Nucleus accumbens (tissue), 56 donors: ENCODE measurements around the gene PIGX.

Experiments used
- DNase-seq, 56 donors: peaks; one replicate each; lab custom pipeline; 2025; lab: John Stamatoyannopoulos, UW

PIGX gene

GRCh38 chr3:196753201-196753600 lies 41.0 kb downstream of the PIGX start:
- DNase-seq: no peak

DNA sequence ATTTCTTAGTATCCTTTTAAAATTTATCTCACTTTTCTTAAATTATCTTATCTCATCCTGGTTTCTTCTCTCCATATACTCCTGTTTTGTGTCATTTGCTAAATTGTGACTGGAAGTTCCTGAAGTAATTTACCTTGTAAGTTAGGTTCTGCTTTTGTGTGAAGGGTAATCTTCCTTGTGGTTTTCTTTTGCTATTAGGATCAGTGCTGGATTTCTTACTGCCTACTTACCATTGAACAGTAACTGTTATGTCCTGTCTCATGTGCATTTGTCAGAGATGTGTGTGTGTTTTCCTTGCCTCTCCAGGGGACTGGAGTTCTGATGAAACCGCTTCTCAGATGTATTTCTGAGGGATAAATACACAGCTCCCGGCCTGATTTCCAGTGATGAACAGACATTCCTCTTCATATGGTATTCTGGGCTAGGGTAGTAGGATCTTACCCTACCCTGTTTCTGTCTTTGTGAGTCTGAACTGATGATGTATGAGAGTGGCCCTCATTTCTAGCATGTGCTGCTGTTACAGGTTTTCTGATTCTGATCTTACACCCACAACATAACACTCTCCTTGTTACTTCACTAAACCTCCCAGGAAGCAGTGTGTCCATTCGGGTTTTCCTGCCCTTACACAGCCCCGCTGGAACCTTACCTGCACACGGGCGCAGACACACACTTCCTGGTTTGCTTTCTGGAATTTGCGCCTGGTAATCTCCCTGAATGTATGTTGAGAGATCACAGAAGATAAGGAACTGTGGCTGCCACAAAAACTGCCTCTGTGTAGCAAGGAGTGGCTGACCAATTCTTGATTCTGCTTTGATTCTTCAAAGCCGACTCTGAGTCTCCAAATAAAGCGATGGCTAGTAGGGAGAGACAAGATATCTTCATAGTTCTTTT lies 42.2 kb downstream of the PIGX start:
- no peak for DNase-seq

GRCh38 chr3:196756732-196757131 lies 44.6 kb downstream of the PIGX start:
- no peak for DNase-seq

- peak in 1 of 56 donors; percentile 20 for DNase-seq
Measured at GRCh38 chr3:196757876-196758739, 45.9 kb downstream of the PIGX start.

- peak in 12 of 56 donors; percentile 9 to 42 (median 20) for DNase-seq
Measured at GRCh38 chr3:196763179-196763578, 51.0 kb downstream of the PIGX start.

DNA sequence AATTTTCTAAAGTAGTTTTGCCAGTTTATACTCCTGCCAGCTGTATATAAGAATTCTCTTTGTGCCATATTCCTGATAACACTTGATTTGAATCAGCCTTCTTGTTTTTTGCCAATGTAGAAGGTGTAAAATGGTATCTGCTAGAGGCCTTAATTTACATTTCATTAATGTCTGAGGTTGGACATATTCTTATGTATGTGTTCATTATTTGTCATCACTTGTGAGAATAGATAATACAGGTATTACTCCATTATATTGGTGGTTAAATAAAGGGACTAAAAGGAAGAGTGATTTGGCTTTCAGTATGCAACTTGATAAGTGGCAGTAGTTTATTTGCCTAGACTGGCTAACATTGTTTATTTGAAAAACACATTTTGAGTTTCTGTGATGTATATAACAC lies 53.3 kb downstream of the PIGX start:
- no peak for DNase-seq

DNA sequence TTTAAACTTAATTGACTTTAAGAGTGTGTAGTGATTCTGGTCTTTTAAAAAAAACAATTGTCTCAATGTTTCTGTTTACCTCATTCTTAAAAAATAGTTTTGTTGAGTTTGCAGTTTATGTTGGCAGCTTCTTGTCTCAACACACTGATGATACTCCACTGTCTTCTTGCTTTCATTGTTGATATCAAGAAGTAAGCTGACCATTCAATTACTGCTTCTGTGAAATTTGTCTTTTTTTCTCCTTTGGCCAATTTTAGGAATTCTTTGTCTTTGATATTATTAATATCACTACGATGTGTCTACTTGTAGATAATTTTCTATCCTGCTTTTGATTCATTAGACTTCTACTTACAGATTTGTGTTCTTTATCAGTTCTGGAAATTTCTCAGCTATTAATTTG lies 58.9 kb downstream of the PIGX start:
- no peak for DNase-seq

DNA sequence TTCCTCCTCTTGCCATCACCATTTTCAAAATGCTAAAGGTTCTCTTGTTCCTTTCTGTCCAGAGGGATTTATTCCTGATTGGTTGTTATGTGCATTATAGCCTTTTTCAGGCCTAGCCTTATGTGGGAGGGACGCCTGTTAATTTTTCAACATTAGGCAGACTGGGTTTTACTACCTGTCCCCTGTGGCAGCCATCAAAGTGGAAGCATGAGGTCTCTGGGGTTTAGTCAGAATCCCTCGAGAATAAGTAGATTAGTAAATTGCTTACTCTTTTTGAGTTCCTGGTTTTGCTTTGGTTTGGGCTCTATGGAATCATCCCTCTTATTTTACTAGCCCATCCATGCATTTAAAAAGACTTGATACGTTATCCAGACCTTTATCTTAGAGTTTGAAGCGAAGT lies 59.9 kb downstream of the PIGX start:
- no peak for DNase-seq

- DNase-seq: peak in 10 of 56 donors; percentile 8 to 44 (median 13)
Measured at GRCh38 chr3:196772897-196773296, 60.7 kb downstream of the PIGX start.

DNA sequence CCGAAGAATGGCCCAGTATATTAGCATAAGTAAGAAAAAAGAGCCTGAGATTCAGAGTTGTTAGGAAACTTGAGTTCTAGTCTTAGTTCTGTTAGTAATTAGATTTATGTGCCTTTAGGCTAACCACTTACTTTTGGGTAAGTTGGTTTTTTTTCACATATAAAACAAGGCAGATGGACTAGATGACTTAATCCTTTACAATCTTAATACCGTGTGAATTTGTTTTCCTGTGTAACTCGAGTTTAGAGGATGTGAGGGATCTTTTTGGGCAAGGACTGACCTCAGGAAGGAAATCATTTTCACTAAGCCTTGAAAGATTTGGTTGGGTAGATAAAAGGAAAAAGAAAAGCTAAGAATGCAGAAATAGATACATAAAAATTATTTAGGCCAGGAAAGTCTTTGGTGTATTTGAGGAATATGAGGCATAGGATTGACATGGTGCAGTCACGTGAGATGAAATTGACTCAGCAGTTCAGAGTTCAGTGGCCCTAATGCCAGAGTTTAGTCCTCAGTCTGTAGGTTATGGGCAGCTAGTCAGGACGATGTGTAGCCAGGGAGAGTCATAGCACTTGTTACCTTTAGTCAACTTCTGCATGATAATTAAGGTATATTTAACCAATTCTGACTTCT lies 62.1 kb downstream of the PIGX start:
- DNase-seq: no peak

DNA sequence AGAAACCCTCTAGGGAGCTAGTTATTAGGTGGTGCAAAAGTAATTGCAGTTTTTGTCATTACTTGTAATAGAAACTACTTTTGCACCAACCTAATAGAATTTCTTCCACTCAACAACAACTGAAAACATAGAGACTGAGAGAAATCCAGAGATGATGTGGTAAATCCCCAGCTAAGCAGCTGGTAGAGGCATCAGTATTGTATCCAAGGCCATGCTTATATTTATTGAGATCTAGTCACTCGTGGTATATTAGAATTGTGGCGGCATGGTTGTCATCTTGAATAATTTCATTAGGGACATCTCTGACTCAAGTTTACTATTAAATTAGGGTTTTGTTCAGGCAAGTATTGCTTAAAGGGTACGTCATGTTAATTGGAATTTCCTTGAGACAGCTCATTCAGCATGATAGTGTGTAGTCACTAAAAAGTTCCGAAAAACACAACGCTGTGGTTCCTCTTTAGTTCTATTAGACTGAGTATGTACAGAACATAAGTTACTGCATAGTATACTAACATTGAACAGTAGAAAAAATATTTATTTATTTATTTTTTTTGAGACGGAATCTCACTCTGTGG lies 62.8 kb downstream of the PIGX start:
- no peak for DNase-seq

DNA sequence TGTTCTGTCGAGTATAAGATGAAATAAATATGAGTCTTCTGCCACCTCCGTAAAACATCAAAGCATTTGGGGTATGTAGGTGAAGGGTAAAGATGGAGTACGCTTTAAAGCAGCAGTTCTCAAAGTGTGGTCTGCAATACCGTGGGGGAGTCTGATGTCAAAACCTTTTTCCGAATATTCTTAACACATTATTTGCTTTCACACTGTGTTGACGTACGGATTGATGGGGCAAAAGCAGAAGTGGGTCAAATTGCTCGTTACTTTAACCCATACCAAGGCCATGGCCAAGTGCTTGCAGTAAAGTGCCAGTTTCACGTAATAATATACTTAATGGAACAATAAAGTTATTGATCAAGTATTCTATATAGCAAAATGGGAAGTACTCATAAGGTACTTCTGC lies 63.8 kb downstream of the PIGX start:
- no peak for DNase-seq

- DNase-seq: no peak
Measured at GRCh38 chr3:196777836-196778235, 65.7 kb downstream of the PIGX start.

DNA sequence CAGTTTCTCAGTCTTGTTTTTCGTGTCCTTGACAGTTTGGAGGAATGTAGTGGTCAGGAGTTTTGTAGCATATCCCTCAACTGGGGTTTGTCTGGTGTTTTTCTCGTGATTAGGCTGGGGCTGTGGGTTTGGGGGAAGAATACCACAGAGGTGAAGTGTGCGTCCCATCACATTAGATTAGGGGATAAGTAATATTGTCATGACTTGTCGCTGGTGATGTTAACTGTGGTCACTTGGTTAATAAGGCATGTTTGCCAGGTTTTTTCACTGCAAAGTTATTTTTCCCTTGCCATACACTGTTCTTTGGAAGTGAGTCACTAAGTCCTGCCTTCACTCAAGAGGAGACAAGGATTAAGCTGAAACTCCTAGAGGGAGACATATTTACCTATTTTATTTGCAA lies 66.6 kb downstream of the PIGX start:
- no peak for DNase-seq

DNA sequence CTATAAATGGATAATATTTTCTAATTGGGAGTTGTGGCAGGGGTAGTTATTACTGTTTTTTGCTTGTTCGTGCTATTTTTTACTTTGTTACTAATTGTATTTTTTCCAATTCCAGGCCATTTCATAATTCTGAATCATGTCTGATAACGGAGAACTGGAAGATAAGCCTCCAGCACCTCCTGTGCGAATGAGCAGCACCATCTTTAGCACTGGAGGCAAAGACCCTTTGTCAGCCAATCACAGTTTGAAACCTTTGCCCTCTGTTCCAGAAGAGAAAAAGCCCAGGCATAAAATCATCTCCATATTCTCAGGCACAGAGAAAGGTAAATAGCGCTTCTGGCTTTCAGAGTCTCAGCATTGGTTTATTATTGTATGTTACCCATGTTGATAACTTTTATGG lies 70.3 kb downstream of the PIGX start:
- DNase-seq: no peak
